ENCODE measurements around the gene WBP11. TPM values are rescaled to one million over a fixed set of nuclear protein-coding genes. Genes with fewer than 3 reads are reported as not detected.
A peak's percentile ranks its signal among the peaks of the same experiment; 100 is the strongest.

Gene WBP11
- total RNA-seq, 1 experiment from 2014 or later = 20.3 TPM

DNA sequence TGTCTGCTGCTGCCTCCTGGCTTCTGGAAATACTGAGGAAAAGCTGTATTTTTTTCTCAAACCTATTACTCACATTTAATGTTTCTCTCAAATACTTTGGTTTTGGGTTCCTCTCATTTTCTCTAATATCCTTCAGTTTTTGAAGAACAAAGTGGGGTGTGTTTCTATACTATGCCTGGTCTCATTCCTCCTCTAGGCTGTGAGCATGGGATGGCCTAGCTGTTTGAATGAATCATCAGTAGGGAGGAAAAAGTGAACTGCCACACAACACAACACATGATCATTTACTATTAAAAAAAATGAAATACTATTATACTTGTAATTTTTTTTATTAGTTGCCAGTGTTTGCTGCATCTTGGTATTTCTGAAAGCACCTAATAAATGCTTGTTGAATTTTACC lies 22.0 kb upstream of the WBP11 start:
- DNase-seq (ENCODE audit: low read depth) = peak; percentile 26

DNA sequence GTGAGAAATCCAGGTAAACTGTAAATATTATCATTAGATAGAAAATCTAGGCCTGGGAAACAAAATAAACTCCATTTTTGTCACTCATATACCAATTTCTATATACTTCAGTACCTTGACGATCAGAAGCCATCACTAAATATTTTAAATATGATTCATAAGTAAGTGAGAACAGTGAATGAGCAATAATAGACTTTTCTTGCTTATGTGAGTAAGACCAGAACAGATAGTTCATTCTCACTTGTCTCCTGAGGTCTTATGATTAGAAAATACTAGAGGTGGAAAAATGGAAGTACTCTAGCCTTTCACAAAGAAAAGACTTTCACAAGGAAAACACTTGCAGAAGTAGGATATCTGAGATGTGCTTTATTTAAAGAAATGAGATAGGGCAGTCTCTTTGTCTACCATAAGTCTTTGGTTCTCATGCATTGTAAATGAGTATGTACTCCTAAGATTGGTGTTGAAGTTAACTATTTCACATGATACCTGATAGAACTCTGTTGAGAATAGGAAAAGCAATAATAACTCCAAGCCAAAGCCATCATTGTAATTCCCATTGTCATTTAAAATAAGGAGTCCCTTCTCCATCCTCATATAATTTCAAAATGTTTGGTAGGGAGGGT lies 20.8 kb upstream of the WBP11 start:
- DNase-seq (ENCODE audit: low read depth) = peak; percentile 28

- no peak for DNase-seq (ENCODE audit: low read depth)
Observed at GRCh38 chr12:14814014-14814413, 10.7 kb upstream of the WBP11 start, which contains the start of gene SMCO3. SMCO3 (minus strand) TSS chr12:14814182; CDS start chr12:14806680, 7,502 bp downstream.

DNA sequence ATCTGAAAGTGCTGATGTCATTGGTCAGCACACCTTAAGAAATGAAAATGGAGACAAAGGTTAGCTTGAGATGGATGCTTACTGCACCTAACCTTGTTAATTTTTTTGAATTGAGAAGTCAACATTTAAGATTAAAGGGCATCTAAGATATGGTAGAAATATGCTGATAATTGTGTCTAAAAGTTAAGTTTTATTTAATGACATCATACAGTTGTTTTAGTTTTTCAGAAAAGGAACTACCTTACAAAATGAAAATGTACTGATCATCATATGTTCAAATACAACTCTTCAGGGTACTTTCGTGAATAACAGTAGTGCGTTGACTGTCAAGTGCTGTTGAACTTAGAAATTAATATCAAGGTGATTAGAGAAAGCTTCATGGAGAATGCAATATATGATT lies 8.2 kb upstream of the WBP11 start:
- no peak for DNase-seq (ENCODE audit: low read depth)

DNA sequence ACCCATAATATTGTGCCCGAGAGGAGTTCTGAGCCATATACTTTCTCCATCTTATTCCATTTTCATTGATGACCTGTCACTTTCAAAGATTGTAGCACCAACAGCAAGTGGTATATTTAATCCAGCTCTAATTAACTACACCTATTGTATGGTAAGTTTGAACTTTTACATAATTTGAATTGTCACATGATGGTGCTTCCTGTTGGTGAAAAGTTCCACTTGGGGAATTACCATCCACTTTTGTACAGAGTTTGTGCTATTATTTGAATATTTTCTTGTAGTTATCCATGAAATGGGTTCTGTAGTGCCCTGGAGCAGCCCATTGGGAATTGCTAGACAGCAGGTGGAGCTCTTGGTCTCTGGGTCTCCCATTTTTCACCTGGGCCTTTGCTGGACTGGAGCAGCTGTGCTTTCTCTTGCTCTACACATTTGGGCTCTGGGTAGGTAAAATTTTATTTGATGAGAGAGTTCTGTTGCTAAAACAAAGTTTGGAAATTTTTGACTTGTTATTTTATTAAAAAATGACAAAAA lies 7.7 kb upstream of the WBP11 start:
- peak; percentile 31 for DNase-seq (ENCODE audit: low read depth)

GRCh38 chr12:14810167-14810952 lies 7.1 kb upstream of the WBP11 start:
- DNase-seq (ENCODE audit: low read depth) = no peak

DNA sequence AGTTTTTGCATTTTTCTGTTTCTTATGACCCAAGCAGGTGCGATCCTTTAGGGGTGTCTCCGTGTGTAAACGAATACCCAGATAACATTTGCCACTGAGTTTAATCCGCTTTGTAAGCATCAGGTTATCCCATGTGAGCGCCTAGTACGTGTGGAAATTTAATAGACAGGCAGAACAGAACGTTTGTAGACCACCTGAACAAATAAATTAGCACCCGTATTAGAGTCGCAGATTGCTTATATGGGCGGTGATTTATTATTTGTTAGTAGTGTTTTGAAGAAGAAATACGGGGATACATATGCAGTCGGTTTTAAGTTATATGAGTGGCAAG lies 517 bp upstream of the WBP11 start:
- no peak for DNase-seq (ENCODE audit: low read depth)

- no peak for DNase-seq (ENCODE audit: low read depth)
Observed at GRCh38 chr12:14802721-14803010, 612 bp downstream of the WBP11 start.

DNA sequence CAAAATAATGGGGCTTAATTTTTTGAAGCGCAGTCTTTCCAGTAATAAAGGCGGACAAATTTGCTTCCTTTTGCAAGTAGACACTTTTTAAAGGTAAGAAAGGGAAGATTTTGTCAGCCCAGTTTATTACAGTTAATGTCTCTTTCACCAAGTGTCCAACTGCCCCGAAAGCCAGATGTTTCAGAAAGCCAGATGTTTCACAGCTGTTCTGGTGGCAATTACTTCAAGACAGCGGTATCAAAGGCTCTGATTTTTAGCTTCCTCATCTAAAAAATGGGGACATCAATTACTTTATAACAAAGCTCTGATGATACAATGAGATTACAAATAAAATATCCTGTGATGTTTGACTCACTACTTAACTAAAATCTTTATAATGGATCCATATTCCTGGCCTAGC lies 1.0 kb downstream of the WBP11 start:
- no peak for DNase-seq (ENCODE audit: low read depth)

GRCh38 chr12:14795028-14795448 lies 8.2 kb downstream of the WBP11 start:
- DNase-seq (ENCODE audit: low read depth) = no peak

DNA sequence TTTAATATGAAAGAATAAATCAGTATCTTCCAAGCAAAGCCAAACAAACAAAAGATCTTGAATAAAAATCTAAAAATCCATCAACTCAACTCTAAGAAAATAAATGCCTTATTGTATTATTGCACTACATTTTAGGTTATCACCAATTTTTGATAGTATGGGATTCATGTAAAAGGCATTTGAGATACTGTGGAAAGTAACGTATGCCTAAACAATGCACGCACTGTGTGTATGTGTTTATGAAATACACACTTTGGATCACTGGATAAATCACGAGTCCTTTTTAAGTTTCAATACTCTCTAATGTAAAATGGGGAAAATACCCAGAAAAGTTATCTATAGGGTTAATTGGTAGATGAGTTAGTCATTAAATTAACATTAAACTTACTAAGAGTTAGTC lies 17.7 kb downstream of the WBP11 start:
- DNase-seq (ENCODE audit: low read depth) = no peak

DNA sequence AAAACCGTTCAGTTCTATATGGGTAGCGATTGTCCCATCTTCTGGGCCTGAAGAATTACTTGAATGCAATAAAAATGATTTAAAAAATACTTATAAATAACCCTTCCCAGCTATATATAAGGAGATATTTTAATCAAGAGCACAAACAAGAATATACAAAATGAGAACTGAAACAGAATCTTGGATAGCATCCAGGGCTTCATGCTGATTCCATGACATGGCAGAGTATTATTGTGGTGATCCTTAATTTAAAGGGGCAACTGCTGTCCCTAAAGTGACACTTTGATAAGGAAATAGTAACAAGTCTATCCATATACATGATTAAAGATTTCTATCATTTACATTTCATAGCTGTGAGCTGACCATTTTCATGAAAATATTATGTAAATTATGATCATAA lies 18.8 kb downstream of the WBP11 start:
- DNase-seq (ENCODE audit: low read depth) = no peak

DNA sequence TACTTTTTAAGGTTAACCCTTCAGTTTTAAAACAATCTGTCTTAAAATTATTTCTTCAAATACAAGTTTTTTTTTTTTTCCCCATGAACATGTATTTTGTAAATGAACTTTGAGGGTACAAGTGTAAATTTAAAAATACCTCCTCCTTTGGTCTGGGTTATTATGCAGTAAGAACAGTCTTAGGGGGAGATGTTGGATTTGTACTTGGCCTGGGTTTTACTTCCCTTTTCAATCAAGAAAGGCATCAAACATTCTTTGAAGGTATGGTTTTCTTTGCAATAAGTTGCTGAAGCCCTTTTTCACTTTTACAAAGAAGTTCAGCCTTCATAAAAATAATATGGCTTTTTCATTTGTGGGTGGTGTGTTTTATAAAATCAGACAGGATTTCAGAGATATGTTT lies 20.5 kb downstream of the WBP11 start:
- DNase-seq (ENCODE audit: low read depth) = no peak

GRCh38 chr12:14781563-14781962 lies 21.7 kb downstream of the WBP11 start:
- DNase-seq (ENCODE audit: low read depth) = no peak

GRCh38 chr12:14780859-14781258 lies 22.4 kb downstream of the WBP11 start:
- no peak for DNase-seq (ENCODE audit: low read depth)

DNA sequence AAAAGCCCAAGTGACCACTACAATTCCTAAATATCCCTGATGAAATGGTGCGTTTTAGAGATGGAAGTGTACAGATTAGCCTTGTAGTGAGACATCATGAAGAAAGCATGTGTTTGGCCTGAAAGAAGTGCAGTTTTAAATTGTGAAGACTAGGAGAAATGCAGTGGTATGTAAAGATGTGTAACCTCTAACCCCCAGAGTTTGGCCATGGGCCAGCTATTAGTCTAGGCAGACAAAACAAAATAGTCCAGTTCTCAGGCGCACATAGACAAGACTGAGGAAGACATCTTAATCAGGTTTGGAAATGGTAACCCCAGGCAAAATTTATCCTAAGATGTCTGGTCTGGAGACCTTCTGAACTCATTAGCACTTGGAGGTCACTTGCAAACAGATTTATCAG lies 23.4 kb downstream of the WBP11 start:
- no peak for DNase-seq (ENCODE audit: low read depth)

DNA sequence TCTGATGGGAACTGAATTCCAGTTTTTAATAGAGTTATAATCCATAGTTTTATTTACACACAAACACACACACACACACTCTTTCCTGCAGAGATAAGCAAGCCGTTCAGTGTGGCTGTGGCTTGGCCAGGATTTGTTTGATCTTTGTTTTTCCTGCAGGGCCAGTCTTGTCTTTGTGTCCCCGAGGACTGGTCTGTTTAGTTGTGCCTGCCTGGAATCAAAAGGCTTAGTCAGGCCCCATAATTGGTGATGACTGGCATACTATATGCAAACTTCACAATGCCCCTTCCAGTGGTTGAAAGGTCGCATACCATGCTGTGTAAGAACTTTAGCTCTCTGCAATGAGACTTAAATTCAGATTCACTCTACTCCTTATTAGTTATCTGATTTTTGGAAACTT lies 26.0 kb downstream of the WBP11 start:
- peak; percentile 30 for DNase-seq (ENCODE audit: low read depth)

- peak; percentile 25 for DNase-seq (ENCODE audit: low read depth)
Observed at GRCh38 chr12:14776236-14776961, 26.9 kb downstream of the WBP11 start.

DNA sequence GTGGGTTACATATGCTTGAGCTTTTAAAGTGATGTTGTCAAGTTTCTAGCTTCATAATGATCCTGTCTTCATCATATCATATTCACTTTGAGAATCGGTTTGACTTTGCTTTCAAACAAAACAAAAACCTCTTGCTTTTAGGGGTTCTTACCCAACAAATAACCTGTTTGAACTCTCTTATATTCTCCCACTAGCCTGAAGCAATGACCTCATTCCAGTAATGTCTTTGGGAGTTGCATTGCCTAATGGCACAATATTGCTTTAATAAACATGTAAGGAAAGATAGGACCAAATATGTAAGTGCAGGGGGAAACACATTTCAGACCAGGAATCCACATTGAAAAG lies 27.7 kb downstream of the WBP11 start:
- no peak for DNase-seq (ENCODE audit: low read depth)

DNA sequence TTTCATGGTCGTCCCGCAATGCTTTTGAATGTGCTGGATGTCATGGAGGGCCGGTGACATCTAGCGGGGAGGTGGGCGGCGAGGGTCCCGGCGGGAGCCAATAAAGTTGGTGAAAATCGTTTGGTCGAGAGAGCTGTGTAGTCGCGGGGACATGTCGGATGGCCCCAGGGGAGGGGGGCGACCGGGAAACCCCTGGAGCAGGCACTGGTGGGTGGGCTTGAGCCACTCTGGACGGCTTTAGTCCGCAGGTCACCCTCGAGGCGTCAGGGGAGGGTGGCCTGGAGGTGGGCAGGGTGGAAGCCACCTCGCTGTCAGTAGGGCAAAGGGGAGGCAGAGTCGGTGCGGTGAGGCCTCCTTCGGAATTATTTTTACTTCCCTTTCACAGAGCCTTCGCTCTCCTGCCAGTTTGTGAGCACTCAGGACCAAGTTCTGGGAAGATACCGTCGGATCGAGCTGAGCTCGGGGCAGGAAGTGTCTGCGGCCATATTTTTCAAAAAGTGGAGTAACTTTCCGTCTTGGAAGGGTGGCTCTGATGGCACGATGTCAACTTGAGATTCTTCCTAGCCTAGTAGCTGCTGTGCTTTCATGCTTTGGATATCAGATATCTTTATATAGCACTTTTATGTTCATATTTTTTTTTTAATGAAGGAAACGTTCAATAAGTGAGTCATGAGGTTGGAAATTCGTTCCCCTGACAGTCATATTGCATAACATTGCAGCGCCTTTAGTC lies 28.2 kb downstream of the WBP11 start:
- peak; percentile 63 for DNase-seq (ENCODE audit: low read depth)

DNA sequence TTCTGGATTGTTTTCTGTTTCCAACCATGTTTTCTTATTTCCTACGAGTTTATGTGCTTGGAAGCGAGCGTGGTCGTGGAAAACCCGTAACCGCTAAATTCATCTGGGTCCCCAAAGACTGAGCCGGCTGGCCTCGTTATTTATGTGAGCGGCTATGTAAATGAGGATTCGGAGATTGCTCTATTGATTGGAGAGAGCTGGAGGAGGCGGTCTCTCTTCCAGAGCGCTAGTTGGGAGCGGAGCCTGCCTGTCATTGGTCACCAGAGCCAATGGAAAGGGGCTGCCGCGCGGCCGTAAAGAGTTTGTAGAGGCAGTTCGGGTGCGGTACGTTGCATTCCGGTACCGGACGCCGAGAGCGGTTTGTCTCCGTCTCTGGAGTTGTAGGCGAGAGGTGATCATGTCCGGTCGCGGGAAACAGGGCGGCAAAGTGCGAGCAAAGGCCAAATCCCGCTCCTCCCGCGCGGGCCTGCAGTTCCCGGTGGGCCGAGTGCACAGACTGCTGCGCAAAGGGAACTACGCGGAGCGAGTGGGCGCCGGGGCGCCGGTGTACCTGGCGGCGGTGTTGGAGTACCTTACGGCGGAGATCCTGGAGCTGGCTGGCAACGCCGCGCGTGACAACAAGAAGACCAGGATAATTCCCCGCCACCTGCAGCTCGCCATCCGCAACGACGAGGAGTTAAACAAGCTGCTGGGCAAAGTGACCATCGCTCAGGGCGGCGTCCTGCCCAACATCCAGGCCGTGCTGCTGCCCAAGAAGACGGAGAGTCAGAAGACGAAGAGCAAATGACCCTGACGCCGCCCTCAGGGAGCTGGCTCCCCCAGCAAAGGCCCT lies 29.0 kb downstream of the WBP11 start:
- DNase-seq (ENCODE audit: low read depth) = peak; percentile 83

Data from LHCN-M2 (cell line).